Fibroblast of upper back skin (primary cell): Measurements from ENCODE around the gene TNFRSF14.
"Not testable (repeated sequence)": the region's sequence is repeated elsewhere in the genome, so short reads cannot be mapped to it uniquely, and the experiment has no call there.

Experiments used
- DNase-seq: peaks from one replicate; pipeline ENCODE4 v3.0.0-alpha.2; 2013

Gene TNFRSF14

DNA sequence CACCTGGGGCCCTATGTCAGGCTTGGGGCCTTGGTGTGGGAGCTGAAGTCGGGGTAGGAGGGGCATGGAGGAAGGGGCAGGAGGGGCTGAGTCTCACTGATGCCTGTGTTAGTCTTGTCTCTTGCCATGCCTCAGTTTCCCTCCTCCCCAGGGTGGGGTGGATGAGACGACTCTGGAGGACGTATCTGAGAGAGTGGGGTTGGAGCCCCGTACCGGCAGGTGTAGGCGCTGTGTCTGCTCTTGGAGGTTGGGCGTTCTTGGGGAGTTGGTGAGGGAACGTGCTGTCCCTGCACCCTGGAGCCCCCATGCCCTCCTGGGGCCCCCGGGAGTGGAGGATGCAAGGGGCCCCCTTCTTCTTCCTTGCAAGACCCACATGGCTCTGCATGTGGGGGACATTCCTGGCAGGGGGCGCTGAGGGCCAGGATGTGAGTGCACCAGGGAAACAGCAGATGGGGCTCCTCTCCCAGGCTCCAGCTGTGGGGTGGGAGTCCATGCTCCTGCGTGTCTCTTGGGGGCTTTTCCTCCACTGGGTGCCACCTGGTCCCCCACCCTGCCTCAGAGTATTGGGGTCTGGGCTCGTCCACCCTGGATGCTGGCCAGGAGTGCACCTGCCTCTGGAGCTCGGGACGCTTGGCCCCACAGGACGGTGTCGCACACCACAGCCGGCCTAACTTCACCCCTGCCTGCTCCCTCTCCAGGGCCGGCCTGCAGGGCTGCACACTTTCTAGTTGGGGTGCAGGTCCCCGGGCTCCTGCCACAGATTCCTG, 1.4 kb upstream of the TNFRSF14 start:
- DNase-seq: no peak

DNA sequence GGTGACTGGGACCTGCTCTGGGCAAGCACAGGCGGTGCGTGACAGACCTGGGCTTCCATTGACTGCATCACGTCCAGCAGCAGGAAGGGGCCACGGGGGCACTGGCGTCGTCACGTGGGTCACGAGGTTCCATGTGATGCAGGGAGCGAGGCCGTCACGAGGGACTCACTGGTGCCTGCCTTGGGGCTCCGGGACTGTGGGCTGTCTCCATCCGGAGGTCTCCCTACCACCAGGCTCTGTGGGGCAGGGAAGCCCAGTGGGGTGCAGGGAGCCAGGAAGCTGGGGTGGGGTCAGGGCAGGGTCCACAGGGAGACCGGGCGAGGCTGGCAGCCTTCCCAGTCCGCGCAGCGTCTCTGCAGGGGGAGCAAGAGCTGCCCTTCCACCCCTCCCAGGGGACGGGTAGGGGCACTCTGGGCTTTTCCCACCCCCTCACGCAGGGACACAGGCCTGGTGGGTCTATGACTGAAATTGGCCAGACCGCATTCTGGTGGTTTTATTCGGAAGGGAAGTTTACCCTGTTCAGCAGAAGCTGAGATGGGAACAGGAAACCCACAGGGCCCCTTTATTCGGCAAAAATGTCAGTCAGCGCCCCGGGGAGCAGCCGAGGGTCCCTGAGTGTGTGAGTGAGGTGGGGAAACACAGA, 416 bp upstream of the TNFRSF14 start:
- no peak for DNase-seq

DNA sequence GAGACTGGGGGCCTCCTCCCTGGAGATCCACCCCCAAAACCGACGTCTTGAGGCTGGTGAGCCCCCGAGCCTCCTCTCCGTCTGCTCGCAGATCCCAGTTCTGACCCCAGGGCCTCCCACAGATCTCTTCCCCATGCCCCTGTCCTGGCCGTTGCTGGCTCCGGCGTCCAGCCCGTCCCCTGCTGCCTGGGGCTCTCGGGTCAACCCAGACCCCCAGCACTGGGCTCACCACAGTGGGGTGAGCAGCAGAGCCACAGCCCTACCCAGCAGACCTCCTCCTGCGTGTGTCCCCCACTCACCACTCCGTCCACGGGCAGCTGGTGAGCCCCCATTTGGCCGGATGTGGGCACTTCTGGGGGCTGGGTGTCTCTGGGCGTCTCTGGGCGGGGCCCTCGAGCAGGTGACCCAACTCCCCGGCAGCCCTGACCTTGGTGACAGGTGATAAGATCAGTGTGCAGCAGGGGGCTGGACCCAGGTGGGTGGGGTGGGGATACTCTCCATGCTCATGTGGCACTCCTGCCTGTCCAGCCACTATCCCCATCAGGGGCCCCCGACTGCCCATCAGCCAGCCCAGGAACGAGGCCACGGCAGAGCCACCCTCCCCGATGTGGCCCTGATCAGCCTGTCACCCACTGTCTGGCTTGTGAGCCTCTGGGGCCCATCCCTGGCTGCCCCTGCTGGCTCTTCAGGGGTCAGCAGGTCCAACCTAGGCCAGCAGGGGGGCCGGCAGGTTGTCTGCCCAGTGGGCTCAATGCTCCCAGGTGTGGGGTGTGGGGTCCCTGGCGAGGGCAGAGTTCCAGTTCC, 709 bp downstream of the TNFRSF14 start:
- no peak for DNase-seq

DNA sequence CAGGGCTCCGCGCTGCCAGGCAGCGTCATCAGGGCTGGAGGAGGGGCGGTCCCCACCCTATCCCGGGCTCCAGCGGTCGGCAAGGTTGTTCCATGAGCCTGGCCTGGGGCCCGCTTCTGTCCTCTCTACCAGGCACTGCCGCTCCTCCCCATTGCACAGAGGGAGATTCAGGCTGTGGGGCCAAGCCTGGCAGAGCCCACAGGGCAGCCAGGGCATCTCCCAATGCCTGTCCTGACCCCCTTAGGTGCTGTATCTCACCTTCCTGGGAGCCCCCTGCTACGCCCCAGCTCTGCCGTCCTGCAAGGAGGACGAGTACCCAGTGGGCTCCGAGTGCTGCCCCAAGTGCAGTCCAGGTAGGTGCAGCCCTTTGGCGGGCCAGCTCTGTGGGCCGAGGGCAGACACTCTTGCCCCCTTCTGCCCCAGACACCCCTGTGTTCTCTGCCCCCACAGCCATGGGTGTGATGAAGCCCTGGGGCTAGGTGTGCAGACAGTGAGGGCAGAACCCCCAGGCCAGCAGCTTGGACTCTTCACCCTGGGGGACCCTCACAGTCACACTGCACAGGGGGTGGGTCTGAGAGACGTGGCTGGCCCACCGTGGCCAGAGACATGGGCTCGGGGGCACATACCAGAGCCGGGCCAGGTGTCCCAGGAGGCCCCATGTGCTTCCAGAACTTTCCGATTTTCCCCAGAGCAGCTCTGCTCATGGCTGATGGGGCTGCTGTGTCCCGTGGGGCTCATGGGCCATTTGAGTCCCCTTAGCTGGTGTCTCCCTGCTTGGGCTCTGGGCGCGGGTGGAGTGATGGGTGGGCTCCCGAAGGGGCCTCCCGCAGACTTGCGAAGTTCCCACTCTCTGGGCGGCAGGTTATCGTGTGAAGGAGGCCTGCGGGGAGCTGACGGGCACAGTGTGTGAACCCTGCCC, 1.6 kb downstream of the TNFRSF14 start:
- DNase-seq: no peak

DNA sequence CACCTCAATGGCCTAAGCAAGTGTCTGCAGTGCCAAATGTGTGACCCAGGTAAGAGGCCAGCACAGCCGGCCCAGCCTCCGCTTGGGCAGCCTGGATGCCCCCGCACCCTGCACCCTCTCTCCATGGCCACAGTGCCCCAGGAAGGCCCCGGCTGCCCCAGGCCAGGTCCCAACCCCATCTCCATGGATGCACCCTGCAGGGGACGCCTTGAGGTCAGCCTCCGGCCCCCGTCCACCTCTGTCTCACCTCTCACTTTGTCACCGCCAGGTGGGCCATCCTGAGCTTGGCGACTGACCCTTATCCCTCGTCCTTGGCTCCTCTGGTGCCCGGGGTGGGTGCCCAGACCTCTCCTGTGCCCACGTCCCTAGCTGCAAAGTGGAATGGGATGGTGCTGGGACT, 2.2 kb downstream of the TNFRSF14 start:
- DNase-seq: no peak

DNA sequence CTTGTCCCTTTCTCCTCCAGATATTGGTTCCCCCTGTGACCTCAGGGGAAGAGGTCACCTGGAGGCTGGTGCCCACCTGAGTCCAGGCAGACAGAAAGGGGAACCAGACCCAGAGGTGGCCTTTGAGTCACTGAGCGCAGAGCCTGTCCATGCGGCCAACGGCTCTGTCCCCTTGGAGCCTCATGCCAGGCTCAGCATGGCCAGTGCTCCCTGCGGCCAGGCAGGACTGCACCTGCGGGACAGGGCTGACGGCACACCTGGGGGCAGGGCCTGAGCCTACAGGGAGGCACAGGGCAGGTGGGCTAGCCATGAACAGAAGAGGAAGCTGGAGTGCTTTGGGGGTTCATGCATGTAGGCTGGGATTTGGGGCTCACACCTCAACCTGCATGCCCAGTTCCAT, 2.7 kb downstream of the TNFRSF14 start:
- DNase-seq: no peak

DNA sequence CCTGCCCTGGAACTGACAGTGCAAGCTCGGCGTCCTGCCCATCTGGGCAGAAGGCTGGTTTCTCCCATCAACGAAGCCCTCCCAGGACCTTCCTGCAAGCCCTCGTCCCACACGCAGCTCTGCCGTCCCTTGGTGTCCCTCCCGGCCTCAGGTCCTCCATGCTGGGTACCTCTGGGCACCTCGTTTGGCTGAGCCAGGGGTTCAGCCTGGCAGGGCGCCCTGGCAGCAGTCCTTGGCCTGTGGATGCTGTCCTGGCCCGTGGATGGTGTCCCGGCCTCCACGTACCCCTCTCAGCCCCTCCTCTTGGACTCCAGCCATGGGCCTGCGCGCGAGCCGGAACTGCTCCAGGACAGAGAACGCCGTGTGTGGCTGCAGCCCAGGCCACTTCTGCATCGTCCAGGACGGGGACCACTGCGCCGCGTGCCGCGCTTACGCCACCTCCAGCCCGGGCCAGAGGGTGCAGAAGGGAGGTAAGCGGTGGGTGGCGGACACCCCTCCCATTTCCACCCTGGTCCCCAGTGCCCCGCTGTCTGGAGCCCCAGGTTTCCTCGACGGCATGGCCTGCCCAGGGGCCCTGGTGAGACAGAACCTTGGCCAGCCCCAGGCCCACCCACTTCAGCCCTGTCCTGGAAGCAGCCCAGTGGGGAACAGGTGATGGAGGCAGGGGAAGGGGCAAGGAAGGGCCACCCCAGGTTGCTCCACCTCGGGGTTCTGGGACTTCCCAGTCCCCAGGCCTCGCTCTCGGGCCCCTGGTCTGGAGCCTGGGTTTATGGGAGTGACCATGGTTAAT, 3.5 kb downstream of the TNFRSF14 start:
- DNase-seq: no peak

DNA sequence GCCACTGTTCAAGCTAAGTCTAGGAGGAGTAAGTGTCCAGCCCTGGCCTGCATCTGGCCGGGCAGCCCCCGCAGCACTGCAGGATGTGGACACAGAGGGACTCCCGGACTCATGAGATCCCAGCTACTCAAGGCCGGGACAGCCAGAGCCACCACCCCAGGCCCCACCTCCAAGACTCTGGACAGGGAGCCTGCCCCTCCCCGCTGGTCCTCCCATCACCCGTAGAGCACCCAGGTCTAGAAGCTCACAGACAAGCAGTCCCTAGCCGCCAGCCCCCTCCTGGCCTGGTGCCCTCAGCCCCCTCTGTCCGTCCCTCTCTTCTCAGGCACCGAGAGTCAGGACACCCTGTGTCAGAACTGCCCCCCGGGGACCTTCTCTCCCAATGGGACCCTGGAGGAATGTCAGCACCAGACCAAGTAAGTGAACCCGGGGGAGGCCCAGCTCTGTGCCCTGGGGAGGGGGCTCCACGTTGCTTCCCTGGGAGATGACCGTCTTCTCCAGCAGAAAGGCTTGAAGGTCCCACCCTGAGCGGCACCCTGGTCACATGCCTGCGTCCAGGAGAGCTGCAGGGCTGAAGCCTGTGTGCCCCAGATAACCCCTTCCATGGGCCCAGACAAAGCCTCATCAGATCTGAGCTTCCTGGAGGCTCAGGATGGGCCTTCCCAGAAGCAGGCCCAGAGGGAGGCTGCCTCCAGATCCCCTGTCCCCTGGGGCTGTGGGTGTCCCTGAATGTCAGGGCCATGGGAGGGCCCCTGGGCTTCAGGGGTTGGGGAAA, 4.3 kb downstream of the TNFRSF14 start:
- DNase-seq: no peak

DNA sequence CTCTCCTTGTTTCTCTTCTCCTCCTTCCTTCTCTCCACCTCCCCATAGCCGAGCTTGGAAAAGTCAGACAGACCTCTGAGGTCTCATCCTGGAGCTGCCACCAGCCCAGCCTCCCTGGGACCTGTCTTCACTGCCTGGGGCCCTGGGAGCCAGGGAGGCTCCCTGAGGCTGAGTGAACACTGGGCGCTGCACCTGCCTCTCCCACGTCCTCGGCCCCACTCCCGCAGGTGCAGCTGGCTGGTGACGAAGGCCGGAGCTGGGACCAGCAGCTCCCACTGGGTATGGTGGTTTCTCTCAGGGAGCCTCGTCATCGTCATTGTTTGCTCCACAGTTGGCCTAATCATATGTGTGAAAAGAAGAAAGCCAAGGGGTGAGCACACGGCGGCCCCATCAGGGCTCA, 5.3 kb downstream of the TNFRSF14 start:
- DNase-seq: no peak

DNA sequence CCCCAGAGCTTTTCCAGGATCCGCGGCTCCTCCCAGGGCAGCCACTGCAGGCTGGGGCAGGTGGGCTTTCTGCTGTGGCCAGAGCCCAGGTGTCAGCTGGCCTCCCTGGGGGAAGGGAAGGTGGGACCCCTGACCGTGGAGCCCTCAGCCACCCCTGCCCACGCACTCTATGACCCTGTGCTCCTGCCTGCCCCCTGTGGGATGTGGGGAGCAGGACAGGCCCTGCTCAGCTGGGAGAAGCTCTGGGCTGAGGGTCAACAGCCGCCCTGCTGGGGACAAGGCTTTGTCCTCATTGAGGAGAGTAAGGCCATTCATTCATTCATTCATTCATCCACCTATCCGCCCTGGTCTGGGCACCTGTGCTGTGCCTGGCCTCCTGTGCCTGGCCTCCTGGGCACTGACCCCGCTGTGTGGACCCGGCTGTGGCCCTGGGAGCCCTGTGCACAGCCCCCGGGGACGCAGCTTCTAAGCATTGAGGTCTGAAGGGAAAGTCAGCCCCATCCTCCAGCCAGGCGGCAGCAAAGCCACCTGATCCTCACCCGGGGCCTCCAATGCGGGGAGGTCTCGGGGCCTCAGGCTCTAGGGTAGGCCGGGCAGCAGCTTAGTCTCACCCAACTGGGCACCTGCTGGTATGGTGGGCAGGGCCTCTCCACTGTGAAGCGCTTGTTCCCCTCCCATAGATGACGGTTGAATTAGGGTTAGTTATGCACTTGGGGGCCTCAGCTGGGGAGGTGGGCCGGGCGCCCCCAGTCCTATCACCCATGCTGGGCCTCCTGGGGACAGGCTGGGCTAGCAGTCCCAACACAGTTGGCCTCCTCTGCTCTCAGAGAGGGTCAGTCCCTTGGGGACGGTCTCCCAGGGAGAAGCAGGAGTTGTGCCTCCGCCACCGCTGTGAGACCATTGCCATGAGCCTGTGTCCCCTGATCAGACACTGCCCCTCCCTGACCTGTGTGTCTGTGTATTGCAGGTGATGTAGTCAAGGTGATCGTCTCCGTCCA, 6.0 kb downstream of the TNFRSF14 start:
- no peak for DNase-seq

DNA sequence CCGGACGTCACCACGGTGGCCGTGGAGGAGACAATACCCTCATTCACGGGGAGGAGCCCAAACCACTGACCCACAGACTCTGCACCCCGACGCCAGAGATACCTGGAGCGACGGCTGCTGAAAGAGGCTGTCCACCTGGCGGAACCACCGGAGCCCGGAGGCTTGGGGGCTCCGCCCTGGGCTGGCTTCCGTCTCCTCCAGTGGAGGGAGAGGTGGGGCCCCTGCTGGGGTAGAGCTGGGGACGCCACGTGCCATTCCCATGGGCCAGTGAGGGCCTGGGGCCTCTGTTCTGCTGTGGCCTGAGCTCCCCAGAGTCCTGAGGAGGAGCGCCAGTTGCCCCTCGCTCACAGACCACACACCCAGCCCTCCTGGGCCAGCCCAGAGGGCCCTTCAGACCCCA, 7.0 kb downstream of the TNFRSF14 start:
- DNase-seq: no peak

DNA sequence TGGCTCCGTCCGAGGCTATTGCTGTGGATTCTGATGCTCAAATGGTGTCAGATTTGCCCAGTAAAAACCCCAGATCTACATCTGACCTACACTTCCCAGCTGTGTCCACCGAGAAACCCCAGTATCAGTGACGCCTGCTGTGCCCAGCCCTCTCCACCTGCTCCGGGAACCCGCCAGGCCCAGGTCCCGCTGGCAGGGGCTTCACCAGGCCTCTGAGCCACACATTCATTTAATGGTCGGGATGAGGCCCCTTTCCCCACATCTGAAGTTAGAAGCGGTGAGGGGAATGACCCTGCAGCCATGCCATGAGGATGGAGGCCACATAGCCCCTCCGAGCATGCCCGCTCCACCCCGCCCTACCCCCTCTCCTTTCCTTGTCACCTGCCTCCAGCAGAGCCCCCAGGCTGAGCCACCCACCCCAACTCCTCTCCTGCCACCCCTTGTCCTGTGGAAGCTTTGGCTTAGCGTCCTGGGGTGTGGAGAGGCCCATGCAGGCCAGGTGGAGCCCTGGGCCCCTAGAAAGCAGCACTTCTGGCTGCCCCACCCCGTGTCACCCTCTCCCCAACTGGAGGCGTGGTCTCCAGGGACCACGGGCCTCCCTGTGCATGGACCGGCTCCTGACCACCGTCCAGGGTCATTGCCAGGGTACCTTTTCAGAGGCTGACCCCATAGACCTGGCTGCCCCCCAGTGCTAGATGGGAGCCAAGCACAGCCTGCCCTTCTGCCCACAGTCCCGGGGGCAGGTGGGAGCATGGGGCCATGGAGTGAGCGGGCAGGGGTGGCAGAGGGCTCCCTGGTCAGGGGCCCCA, 8.0 kb downstream of the TNFRSF14 start:
- DNase-seq: no peak

DNA sequence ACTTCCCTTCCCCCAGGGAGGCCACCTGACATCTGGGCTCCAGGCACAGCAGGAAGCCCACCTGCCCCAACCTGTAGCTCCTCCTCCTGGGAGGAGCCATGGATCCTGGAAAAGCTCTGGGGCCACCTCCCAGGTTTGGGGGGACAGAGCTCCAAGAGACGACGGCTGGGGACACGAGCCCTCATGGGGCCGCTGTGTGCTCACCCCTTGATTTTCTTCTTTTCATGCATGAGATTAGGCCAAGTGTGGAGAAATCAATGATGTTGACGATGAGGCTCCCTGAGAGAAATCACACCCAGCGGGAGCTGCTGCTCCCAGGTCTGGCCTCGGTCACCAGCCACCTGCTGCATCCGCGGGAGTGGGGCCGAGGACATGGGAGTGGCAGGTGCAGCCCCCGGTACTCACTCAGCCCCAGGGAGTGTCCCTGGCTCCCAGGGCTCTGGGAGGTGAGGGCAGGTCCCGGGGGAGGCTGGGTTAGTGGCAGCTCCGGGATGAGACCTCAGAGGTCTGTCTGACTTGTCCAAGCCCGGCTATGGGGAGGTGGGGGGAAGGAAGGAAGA, 8.7 kb downstream of the TNFRSF14 start:
- no peak for DNase-seq

DNA sequence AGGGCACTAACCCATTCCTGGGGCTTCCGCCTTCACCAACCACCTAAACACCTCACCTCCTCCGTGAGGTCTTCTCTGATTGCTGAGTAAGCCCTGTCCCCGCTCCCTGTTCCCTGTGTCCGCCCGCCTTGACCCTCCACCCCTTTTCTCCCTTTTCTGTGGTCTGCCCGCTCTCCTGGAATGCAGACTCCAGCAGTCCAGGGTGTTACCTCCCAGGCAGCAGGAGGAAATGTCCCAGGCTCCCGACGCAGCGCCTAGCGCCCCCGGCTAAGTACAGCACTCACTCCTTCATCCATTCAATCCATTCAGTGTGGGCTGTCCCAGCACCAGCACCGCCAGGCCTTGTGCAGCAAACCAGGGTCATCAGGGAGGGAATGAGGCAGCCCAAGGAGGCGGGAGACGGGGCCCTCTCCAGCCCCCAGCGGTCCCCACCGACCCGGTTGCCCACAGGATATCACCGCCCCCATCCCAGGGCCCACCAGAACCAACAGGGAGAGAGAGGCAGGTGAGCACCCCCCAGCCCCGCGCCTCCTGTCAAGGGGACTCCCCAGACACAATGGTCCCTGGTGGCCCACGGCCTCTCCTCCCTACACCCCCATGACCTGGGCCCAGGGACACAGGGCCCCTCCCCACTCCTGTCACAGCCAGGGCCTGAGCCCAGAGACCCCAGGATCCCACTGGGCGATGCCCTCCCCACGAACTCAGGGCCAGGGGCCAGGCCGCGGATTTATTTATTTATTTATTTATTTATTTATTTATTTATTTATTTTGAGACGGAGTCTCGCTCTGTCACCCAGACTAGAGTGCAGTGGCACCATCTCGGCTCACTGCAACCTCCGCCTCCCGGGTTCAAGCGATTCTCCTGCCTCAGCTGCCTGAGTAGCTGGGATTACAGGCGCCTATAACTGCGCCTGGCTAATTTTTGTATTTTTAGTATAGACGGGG, 10.2 kb downstream of the TNFRSF14 start:
- no peak for DNase-seq

DNA sequence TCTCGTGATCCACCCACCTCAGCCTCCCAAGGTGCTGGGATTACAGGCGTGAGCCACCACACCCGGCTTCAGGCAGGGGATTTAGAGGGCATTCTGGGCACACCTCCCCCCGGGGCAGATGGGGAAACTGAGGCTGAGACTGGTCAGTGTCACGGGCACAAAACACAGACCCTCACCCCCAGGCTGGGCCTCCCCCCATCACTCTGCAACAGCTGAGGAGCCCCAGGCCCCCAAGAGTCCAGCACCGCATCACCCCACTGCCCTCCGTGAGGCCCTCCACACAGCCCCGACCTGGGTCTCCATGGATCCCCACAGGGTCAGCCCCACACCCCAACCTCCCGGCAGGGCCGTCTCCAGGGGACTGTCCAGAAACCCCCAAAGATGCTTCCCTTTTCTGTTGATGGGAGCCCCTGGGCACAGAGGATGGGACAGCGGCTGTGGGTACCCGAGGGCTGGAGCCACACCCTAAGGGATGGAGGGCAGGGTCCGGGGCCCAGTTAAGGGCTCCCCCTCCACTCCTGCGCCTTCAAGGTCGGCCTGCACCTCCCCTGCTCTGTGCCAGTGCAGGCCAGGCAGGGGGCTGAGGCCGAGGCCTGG, 11.0 kb downstream of the TNFRSF14 start:
- DNase-seq: no peak

DNA sequence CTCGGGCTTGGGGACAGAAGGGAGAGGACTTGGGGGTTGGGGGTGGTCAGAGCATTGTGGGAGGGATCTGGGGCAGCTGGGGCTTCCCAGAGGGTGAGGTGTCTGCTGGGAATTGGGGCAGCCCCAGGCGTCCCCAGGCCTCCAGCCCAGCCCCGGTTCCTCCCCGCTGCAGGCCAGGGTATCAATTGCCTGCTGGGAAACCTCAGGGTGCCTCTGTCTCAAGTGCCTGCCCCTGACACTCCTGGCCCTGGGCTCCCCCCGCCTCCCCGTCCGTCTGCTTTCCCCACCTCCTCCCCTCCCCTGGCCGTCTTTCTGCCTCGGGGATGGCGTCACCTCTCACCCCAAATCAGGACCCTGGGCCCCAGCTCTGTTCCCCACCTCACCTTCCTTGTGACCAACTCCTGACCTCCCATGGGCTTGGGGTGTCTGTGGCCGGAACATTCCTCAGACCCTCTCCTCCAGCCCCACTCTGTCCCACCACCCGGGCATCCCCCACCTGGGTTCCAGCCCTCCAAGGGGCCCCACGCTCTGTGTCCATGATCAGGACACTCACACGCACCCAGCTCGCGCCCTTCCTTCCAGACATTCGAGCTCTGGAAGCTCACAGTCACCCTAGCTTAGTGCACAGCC, 12.1 kb downstream of the TNFRSF14 start:
- DNase-seq: not testable (repeated sequence)
